Glomerular endothelial cell (primary cell): Measurements from ENCODE around the gene YPEL4. TPM values are rescaled to one million over a fixed set of nuclear protein-coding genes. Genes with fewer than 3 reads are reported as not detected.

Experiments used
- DNase-seq: peaks from one replicate; pipeline ENCODE4 v3.0.0-alpha.2; 2011; ENCODE audit warnings: low read depth, low spot score; ENCODE audit errors: extremely low read depth
- total RNA-seq: library from RNA; depleted of rRNA; stranded (reverse); fragments of >200 nt; gene quantifications from 2 replicates; pipeline ENCODE4 v1.2.3, GENCODE V29; 2015

Gene YPEL4
- total RNA-seq, 1 donor from 2014 or later = 0.41 TPM

- DNase-seq = no peak
Observed at GRCh38 chr11:57634311-57634710, 15.4 kb downstream of the YPEL4 start.

DNA sequence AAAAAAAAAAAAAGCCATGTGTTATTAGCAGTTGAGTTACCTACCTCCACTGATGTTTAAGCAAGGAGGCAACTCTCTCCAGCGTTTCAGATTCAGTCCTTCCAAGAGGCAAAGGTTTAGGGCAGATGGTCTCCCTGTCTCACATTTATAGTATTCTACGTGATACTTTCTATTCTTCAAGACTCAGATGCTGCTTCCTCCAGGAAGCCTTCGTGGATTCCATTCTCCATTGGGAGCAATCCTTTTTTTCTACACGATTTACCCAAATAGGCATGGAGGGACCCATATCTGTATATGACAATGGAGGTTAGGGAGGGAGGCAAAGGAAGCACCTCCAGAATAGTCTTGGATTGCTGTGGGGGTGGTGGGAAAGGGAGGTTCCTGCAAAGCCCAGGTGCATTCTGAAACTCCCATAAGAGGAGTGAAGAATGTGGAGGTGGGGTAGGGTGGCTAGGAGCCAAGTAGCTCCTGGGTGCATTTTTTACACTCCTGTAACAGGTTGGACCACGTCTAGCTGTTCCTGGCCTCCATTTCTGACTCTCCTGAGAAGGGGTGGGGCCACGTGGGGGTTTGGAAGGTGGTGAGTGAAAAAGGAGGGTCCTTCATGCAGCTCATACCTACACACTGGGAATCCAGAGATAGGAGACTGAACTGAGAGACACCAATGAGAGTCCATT, 16.2 kb downstream of the YPEL4 start:
- DNase-seq = no peak

- no peak for DNase-seq
Observed at GRCh38 chr11:57632116-57632515, 17.6 kb downstream of the YPEL4 start.

DNA sequence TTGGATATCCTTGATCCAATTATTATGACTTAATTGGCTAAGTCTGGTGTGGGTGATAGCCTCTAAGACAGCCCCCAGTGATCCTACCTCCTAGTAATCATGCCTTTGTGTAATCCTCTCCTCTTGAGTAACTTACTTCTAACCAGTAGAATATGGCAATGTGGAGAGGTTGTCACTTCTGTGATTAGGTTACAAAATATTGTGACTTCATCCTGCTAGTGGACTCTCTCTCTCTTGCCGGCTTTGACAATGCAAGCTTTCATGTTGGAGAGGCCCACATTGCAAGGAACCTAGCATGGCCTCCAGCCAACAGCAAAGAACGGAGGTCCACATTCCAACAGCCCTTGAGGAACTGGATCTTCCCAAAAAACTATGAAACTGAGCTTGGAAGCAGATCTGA, 19.5 kb downstream of the YPEL4 start:
- DNase-seq = no peak

GRCh38 chr11:57626895-57627294, 22.8 kb downstream of the YPEL4 start:
- no peak for DNase-seq

DNA sequence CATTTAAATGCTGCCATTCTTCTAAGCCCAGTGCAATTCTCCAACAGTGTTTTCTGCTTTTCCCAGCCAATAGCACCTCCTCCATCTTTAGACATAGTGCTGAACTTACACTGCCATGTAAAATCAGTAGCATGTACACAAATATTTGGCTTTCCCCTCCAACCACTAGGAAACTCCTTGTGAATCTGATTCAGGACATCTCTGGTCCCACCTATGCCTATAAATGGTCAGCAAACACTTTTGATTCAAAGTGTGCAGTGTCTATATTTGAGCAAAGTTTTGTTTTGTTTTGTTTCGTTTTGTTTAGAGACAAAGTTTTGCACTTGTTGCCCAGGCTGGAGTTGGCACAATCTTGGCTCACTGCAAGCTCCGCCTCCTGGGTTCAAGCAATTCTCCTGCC, 24.8 kb downstream of the YPEL4 start:
- no peak for DNase-seq

GRCh38 chr11:57622263-57622662, 27.4 kb downstream of the YPEL4 start:
- DNase-seq = no peak

DNA sequence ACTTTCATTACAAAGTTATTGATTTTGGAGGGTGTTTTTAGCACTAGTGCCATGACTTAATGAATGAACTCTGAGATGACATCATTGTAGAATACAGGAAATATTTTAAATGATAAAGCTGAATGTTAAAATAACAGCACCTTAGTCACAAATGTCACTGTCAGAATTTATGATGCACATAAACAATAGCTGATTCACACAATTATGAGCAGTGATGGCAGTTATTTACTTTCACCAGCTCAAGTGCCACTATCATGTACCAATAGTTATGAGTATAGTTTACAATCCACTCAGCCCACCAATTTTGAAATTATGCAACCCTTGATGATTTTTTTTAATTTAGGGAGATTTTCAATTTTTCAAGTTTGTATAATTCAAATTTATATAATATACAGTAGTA, 29.2 kb downstream of the YPEL4 start:
- no peak for DNase-seq

DNA sequence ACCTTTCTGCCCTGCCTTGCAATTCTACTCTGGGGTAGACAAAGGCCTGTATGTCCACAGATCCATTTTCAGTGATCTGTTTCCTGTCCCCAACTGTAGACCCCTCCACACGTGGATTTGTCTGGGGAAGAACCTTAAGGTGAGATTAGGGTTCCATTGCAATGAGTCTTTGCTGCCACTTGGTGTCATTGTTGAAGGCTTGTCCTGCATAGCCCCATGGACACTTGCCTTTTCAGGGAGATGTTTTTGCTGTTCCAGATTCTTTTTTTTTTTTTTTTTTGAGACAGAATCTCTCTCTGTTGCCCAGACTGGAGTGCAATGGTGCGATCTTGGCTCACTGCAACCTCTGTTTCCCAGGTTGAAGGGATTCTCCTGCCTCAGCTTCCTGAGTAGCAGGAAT, 30.4 kb downstream of the YPEL4 start:
- DNase-seq = no peak

DNA sequence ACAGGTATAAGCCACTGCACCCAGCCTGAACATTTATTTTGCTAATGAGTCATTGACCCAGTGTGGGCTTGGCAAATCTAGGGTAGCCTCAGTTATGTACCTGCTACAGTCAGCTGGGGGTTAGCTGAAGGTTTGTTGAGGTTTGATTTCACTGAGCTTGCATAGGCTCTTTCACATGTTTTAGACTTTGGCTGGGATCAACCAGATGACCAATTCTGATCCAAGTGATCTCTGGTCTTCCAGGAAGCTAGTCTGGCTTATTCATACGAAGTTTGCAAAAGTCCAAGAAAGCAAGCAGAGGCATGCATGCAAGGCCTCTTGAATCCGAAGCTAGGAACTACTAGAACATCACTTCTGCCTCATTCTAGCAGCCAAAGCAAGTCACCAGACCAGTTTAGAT, 31.3 kb downstream of the YPEL4 start:
- no peak for DNase-seq

DNA sequence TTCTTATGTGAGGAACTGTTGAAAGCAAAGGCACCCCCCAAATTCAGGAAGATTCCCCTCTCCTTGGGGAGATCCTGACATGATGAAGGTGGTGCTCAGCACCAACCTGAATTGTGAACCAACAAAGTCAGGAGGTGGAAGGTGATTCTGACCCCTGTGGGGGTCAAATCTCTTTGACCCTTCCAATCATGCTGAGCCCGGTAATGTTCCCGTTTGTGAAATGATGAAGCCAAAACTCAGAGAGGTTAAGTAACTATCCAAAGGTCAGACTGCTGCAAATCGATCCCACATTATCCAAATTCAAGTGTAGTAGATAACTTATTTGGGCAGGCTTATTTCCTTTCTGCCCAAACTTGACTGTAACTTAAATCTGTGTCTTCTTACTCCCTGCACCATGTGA, 33.1 kb downstream of the YPEL4 start:
- no peak for DNase-seq

DNA sequence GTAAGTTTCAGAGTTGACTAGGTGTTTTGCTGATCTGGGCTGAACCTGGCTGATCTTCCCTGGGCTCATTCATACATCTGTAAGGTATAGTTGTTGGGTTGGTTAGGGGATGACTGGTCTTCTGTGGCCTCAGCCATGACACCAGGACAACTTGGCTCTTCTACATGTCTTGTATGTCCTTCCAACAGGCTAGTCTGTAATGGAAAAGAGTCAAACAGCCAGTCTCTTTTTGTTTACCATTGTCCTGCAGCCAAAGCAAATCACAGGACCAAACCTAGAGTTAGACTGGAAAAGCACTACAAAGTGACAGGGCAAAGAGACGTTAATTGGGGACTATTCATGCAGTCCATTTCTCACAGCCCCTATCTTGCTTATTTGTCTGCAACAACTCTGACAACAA, 34.4 kb downstream of the YPEL4 start:
- no peak for DNase-seq

GRCh38 chr11:57614234-57614772, 35.4 kb downstream of the YPEL4 start:
- DNase-seq = no peak

- no peak for DNase-seq
Observed at GRCh38 chr11:57610170-57610569, 39.5 kb downstream of the YPEL4 start.

DNA sequence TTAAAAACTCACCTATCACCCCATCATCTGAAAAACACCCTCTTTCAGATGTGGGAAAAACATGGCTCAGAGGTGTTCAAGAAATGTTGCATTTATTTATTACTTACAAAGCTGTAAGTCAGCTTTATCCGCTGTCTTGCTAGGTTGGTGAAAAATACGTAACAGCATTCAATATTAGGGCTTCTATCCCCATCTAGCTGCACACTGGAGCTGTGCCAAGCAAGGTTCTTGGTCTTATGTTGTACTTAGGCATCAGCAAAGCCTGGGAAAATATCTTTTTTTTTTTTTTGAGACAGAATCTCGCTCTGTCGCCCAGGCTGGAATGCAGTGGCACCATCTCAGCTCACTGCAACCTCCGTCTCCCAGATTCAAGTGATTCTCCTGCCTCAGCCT, 44.7 kb downstream of the YPEL4 start:
- DNase-seq = no peak

GRCh38 chr11:57604296-57605027, 45.2 kb downstream of the YPEL4 start:
- no peak for DNase-seq

GRCh38 chr11:57601297-57601696, 48.4 kb downstream of the YPEL4 start:
- DNase-seq = no peak

GRCh38 chr11:57599381-57599780, 50.3 kb downstream of the YPEL4 start:
- no peak for DNase-seq

GRCh38 chr11:57598831-57599155, 50.9 kb downstream of the YPEL4 start:
- DNase-seq = no peak

DNA sequence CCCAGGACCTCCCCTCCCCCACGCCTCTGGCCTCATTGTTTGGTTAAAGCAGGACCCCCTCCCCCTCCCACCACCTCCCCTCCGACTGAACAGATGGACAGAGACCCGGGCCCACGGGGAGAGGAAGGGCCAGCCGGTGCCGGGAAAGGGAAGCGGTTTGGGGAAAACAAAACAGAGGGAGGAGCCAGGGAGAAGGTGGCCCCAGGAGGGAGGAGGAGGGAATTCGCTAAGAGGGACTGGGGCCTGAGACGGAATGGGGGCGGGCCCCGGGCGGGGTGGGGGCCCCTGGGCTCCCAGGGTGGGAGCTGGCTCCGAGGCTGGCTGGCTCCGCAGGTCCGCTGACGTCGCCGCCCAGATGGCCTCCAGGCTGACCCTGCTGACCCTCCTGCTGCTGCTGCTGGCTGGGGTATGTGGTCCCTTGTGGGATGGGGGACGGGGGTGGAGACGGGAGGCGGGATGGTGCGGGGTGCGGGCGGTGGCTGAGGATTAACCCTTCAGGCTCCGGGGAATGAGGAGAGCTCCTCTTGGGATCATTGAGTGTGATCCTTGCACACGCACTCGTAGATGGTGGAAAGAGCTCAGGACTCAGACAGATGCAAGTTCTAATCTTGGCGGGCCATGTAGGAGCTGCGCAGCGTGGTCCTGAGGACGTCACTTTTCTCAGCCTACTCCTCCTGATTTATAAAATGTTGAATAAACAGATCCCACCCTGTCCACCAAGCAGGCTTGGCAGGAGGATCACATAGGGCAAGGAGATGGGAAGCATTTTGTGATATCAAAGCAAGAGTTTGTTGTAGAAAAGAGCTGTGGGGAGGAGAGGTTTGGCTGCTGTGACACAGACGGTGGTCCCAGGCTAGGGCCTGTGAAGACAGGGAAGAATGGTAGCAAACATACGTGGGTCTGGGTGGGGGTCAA, 51.5 kb downstream of the YPEL4 start:
- no peak for DNase-seq

DNA sequence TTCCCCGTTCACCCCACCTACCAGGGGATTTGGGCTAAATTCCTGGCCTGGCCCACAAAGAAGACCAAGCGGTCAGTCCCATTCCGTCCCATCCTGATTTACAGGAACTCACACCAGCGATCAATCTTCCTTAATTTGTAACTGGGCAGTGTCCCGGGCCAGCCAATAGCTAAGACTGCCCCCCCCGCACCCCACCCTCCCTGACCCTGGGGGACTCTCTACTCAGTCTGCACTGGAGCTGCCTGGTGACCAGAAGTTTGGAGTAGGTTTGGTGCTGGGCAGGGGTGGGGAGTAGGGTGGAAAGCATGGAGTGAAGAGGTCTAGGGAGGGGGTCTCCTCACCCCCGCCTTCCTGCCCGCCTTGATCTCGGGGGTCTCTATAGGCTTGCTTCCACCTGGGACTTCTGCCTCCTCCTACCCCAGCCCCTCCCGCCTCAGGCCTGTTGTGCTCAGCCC, 52.2 kb downstream of the YPEL4 start, which contains the start of gene SERPING1:
Gene SERPING1 (plus strand): TSS at position 225 of the 455 bp plus-strand sequence. CDS start 586 bp downstream, outside the sequence.
- no peak for DNase-seq
